Endodermal cell (in vitro differentiated cells): ENCODE measurements around the gene NPM3. TPM values are rescaled to one million over a fixed set of nuclear protein-coding genes. Genes with fewer than 3 reads are reported as not detected.
A peak's percentile ranks its signal among the peaks of the same experiment; 100 is the strongest.

Experiments
- DNase-seq: peaks from one replicate; pipeline ENCODE4 v3.0.0-alpha.2; 2017
- H3K27ac ChIP-seq: 2 replicates; pipeline ENCODE4 v1.5.1; 2013; ENCODE audit warnings: mild to moderate bottlenecking, low read depth, low read length, moderate library complexity
- H3K27me3 ChIP-seq: 2 replicates; pipeline ENCODE4 v1.6.1; 2013; ENCODE audit warnings: mild to moderate bottlenecking, low read length, moderate library complexity; ENCODE audit not compliant: insufficient read depth, control insufficient read depth, poor library complexity, severe bottlenecking
- H3K36me3 ChIP-seq: 2 replicates; pipeline ENCODE4 v1.7.0; 2013; ENCODE audit warnings: mild to moderate bottlenecking, low read length, moderate library complexity; ENCODE audit not compliant: control insufficient read depth, insufficient read depth
- H3K4me1 ChIP-seq: one replicate; pipeline ENCODE4 v1.7.0; 2013; ENCODE audit warnings: low read length; ENCODE audit not compliant: control insufficient read depth, insufficient read depth
- H3K4me3 ChIP-seq: 2 replicates; pipeline ENCODE4 v1.5.1; 2013; ENCODE audit warnings: mild to moderate bottlenecking, low read length, moderate library complexity
- H3K9ac ChIP-seq: 2 replicates; pipeline ENCODE4 v1.6.1; 2013; ENCODE audit warnings: mild to moderate bottlenecking, low read length, moderate library complexity; ENCODE audit not compliant: poor library complexity, severe bottlenecking; ENCODE audit errors: extremely low read depth
- H3K9me3 ChIP-seq: 2 replicates; pipeline ENCODE4 v1.6.1; 2013; ENCODE audit warnings: mild to moderate bottlenecking, low read length, moderate library complexity; ENCODE audit not compliant: control insufficient read depth
- H3K27ac Mint-ChIP-seq: 2 replicates; pipeline ENCODE4 v1.8.0; 2020; ENCODE audit warnings: mixed read lengths
- H3K27me3 Mint-ChIP-seq: 2 replicates; pipeline ENCODE4 v1.8.0; 2021; ENCODE audit warnings: mild to moderate bottlenecking, mixed read lengths; ENCODE audit not compliant: insufficient read depth
- H3K36me3 Mint-ChIP-seq: 2 replicates; pipeline ENCODE4 v1.8.0; 2020; ENCODE audit warnings: low read depth, mixed read lengths
- H3K4me1 Mint-ChIP-seq: 2 replicates; pipeline ENCODE4 v1.8.0; 2020; ENCODE audit warnings: mixed read lengths
- H3K4me3 Mint-ChIP-seq: 2 replicates; pipeline ENCODE4 v1.8.0; 2020; ENCODE audit warnings: mild to moderate bottlenecking, moderate library complexity, mixed read lengths
- H3K9me3 Mint-ChIP-seq: 2 replicates; pipeline ENCODE4 v1.8.0; 2020; ENCODE audit warnings: mild to moderate bottlenecking, mixed read lengths
- WGBS, 2 experiments: methylation state at CpG; one replicate each; pipeline versions ENCODE4 v1.1.5 to v1.1.7; 2013; ENCODE audit warnings: missing lambda C conversion rate in 2 of 2, mixed read lengths in 1 of 2; ENCODE audit not compliant: insufficient coverage in 1 of 2, insufficient read length in 1 of 2; 5-methylcytosine and 5-hydroxymethylcytosine counted together
- total RNA-seq, 2 donors: library from RNA; stranded (reverse); fragmentation: NEBNext Ultra II Directional in 1 of 2; extraction: Animal tissue kit (Norgen Biotek cat#: 25700) in 1 of 2; gene quantifications; 2 replicates in 1 of 2; 3 replicates in 1 of 2; pipeline ENCODE4 v1.2.1, GENCODE V29; 2021
- TF ChIP-seq, protein P1 (sequence below): fragments of 200-600 bp; sonication (generic); conservative IDR thresholded peaks from 2 replicates; pipeline ENCODE4 v1.5.0; 2021; ENCODE audit warnings: antibody characterized with exemption, mild to moderate bottlenecking

NPM3 gene
- total RNA-seq, 2 donors from 2014 or later = 82.2 to 133 TPM

- DNase-seq = no peak
- Mint-ChIP-seq H3K27me3 (peaks cover 4% of the 10 kb centered on the region), H3K27ac (no peak overlapping the region), H3K4me3 (no peak overlapping the region), H3K4me1 (peaks cover under 1% of the 10 kb centered on the region), H3K9me3 (no peaks in the 10 kb centered on the region), H3K36me3 (no peaks in the 10 kb centered on the region)
- TF ChIP-seq, protein P1, sequence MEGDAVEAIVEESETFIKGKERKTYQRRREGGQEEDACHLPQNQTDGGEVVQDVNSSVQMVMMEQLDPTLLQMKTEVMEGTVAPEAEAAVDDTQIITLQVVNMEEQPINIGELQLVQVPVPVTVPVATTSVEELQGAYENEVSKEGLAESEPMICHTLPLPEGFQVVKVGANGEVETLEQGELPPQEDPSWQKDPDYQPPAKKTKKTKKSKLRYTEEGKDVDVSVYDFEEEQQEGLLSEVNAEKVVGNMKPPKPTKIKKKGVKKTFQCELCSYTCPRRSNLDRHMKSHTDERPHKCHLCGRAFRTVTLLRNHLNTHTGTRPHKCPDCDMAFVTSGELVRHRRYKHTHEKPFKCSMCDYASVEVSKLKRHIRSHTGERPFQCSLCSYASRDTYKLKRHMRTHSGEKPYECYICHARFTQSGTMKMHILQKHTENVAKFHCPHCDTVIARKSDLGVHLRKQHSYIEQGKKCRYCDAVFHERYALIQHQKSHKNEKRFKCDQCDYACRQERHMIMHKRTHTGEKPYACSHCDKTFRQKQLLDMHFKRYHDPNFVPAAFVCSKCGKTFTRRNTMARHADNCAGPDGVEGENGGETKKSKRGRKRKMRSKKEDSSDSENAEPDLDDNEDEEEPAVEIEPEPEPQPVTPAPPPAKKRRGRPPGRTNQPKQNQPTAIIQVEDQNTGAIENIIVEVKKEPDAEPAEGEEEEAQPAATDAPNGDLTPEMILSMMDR = no peak
- Histone ChIP-seq H3K27ac (no peak overlapping the region), H3K36me3 (no peaks in the 10 kb centered on the region), H3K4me3 (no peak overlapping the region), H3K4me1 (no peaks in the 10 kb centered on the region), H3K9ac (no peak overlapping the region), H3K9me3 (no peaks in the 10 kb centered on the region), H3K27me3 (no peaks in the 10 kb centered on the region)
- 85 to 89% methylated on average over 2 of the region's 2 CpGs for WGBS, 2 experiments
Measured at GRCh38 chr10:101824736-101825135, 41.5 kb upstream of the NPM3 start.

- Histone ChIP-seq H3K4me3 (peak overlapping the region; percentile 90), H3K9me3 (no peaks in the 10 kb centered on the region), H3K9ac (peak overlapping the region; percentile 99), H3K36me3 (no peaks in the 10 kb centered on the region), H3K27ac (no peak overlapping the region), H3K4me1 (no peaks in the 10 kb centered on the region), H3K27me3 (no peaks in the 10 kb centered on the region)
- no peak for DNase-seq
- Mint-ChIP-seq H3K27ac (peak overlapping the region; percentile 96), H3K4me1 (peaks cover 14% of the 10 kb centered on the region), H3K9me3 (no peaks in the 10 kb centered on the region), H3K4me3 (peak overlapping the region; percentile 96), H3K36me3 (peaks cover 8% of the 10 kb centered on the region), H3K27me3 (no peaks in the 10 kb centered on the region)
- WGBS, 2 experiments = 26 to 43% methylated on average over 13 to 14 of the region's 14 CpGs
- TF ChIP-seq, protein P1 = no peak
Measured at GRCh38 chr10:101818872-101819633, 35.8 kb upstream of the NPM3 start.

- 0 to 1% methylated on average over 31 to 47 of the region's 47 CpGs for WGBS, 2 experiments
- Histone ChIP-seq H3K27me3 (no peaks in the 10 kb centered on the region), H3K27ac (peak within 1 kb of the TSS; percentile 99), H3K36me3 (peaks cover 4% of the 10 kb centered on the region), H3K9me3 (no peaks in the 10 kb centered on the region), H3K4me1 (no peaks in the 10 kb centered on the region), H3K4me3 (peak within 1 kb of the TSS; percentile 96), H3K9ac (peak within 1 kb of the TSS; percentile 99)
- Mint-ChIP-seq H3K27me3 (no peaks in the 10 kb centered on the region), H3K36me3 (peaks cover 10% of the 10 kb centered on the region), H3K9me3 (no peaks in the 10 kb centered on the region), H3K27ac (peak within 1 kb of the TSS; percentile 99), H3K4me3 (peak within 1 kb of the TSS; percentile 96), H3K4me1 (peaks cover 19% of the 10 kb centered on the region)
- TF ChIP-seq, protein P1 = no peak
- DNase-seq = peak; percentile 99
Measured at GRCh38 chr10:101818119-101818871, 35.0 kb upstream of the NPM3 start, which contains the start of gene OGA. TSS of gene OGA (minus strand) at chr10:101818444. CDS start at chr10:101818022, 422 bp downstream.
